Stimulated activated CD4-positive, alpha-beta T cell treated with anti-CD3 and anti-CD28 coated beads, TNF-alpha, amount 100 ng/mL, for 4 hours (primary cell): ENCODE data around the gene OR10G7.
"Not testable (repeated sequence)": the region's sequence is repeated elsewhere in the genome, so short reads cannot be mapped to it uniquely, and the experiment has no call there.

Experiments used
- DNase-seq, 3 experiments: peaks; one replicate each; pipeline ENCODE4 v3.0.0-alpha.2; 2020; ENCODE audit warnings: low read depth in 3 of 3

OR10G7 gene

DNA sequence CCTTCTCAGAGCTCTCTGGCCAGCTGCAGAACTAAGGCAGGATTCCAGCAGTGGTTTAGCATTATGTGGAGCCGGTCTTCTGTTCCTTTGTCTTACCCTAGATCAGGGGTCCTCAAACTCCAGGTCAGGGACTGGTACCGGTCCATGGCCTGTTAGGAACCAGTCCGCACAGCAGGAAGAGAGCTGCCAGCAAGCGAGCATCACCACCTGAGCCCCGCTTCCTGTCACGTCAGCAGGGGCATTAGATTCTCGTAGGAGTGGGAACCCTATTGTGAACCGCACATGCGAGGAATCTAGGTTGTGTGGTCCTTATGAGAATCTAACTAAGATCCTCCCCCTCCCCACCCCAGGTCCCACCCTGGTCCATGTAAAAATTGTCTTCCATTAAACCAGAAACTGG, 1.6 kb downstream of the OR10G7 start:
- no peak for DNase-seq

DNA sequence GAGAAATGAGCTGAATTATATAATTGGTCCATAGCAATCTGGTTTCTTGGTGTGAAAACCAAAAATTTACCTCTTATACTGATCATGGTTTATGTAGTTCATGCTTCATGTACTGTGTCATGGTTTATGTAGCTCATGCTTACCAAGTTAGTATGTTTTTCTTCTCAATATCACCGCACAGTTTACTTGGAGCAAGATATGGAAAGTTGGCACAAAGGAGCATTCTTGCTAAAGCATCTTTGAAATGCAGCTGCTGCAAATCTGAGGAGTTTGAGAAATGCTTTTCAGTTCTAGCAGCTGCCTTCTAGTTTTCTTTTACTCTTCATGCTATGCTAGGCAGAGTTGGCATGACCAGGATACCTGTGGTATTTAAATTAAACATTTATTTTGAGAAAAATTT, 4.5 kb downstream of the OR10G7 start:
- no peak for DNase-seq

DNA sequence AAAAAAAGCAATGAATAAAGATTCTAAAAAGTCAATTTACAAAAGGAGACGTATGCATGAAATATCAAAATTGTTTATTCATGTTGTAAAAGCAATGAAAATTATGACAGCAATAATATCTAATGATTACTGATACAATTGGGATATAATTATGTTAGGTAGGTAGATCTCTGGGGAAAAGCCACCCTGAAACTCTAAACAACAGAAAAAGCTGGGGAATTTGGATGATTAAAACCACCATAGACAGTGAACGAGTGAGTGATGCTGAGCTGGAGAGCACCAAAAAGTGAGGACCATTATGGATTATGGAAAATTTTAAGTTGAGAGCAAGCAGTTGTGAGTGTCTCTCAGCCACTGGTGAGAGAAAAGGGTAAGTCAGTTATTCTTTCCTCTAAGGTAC, 14.6 kb downstream of the OR10G7 start, which contains the start of gene OR10G8:
TSS of gene OR10G8 (plus strand) at position 301 of the 400 bp plus-strand sequence. CDS start 2,825 bp downstream, outside the sequence.
- no peak for DNase-seq

DNA sequence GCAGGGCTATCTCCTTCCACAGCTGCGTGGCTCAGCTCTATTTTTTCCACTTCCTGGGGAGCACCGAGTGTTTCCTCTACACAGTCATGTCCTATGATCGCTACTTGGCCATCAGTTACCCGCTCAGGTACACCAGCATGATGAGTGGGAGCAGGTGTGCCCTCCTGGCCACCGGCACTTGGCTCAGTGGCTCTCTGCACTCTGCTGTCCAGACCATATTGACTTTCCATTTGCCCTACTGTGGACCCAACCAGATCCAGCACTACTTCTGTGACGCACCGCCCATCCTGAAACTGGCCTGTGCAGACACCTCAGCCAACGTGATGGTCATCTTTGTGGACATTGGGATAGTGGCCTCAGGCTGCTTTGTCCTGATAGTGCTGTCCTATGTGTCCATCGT, 25.3 kb downstream of the OR10G7 start:
- DNase-seq, result not testable (repeated sequence)

DNA sequence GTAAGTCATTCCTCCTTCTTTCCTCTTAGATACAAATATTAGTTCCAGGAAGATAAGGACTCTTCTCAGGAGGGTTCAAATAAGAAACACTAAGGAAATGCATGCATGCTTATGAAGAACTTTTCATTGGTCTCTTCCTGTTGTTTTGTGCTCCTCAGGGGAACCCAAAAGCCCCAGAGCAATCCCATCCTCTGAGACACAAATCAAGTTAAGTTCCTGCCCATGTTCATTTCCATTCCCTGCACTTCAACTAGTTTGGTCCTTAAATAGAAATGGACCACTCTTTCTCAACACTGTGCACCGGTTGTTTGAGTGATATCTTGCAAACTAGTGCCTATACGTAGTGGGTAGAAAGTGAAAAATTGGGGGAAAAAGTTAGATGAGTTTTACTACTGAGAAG, 28.4 kb downstream of the OR10G7 start, which contains the start of gene OR10G4:
TSS of gene OR10G4 (plus strand) at position 301 of the 400 bp plus-strand sequence. CDS start 2,578 bp downstream, outside the sequence.
- DNase-seq, result no peak

DNA sequence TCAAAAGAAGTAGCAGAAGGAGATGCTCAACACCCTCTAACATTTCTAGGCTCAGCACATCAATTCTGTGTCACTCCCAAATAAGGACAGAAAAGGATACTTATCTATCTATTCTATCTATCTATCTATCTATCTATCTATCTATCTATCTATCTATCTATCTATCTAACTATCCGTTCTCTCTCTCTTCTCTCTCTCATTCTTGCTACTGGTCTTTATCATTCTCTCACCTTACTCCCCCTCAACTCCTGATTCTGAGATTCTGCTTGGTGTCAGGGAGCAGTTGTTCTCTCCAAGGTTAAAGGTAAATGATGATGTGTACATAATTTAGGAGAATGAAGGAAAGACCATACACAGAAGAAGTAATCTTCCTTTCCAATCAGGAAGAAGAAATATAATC, 46.0 kb downstream of the OR10G7 start, which contains the start of gene OR10G6:
TSS of gene OR10G6 (minus strand) at position 43 of the 400 bp plus-strand sequence. CDS start at position 43, 0 bp downstream.
- DNase-seq, result no peak
